NCI-H748 treated with DMSO at 0.1 percent for 48 hours (cell line): ENCODE data around the gene HDAC3.

Experiments used
- DNase-seq: peaks from one replicate; lab custom pipeline; 2025; lab: John Stamatoyannopoulos, UW

Gene HDAC3

DNA sequence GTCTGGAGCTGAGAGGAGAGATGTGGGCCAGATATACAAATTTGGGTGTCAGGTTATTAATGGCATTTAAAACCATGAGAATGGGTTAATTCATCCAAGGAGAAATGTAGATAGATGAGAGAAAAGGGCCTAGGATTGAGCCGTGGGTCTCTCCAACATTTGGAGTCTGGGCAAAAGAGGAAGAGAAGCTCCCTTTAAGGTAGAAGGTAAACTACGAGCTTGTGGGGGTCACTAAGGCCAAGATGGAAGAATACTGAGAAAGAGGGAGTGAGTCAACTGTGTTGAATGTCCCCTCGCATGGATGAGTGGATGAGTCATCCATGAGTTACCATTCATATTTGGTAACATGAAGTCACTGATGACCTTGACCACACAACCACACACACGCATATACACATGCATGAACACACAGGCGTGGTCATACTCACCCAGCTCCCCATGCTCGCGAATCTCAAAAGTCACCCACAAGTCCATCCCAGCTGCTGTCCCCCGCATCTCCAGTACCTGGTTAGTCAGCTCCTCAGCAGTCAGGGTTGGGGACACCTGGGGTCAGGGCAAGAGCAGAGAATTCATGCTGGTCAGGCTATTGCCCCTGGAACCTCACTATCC, 21.4 kb upstream of the HDAC3 start:
- DNase-seq: no peak

DNA sequence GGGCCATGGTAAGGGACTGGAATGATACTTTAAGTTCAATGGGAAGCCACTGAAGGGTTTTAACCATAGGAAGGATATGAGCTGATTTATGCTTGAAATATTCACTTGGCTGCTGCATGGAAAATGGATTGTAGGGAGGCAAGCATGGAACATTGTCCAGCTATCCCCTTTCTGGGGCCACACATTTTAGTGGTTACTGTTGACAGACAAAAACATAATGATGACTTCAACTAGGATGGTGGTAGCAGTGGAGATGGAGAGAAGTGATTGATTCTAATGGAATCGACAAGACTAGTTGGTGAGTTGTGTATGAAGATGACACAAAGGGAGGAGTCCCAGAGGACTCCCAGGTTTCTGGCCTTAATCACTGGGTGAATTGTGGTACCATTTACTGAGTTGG, 20.8 kb upstream of the HDAC3 start:
- no peak for DNase-seq

DNA sequence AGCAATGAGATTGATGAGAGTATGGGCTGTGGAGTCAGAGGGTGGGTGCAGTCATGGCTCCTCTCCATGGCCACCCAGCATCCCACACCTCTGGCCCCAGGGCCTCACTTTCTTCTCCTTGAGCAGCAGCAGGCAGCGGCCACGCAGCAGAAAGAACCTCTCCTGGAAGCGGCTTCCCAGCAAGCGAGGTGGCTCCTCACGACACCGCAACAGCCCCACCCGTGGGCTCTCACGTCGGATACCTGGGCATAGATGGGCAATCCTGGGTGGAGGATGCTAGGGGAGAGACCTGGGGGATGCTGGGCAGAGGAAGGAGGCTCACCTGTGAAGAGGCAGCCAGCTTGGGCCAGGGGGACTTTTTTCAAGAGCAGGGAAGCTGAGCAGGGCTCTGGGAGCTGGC, 19.7 kb upstream of the HDAC3 start:
- no peak for DNase-seq

DNA sequence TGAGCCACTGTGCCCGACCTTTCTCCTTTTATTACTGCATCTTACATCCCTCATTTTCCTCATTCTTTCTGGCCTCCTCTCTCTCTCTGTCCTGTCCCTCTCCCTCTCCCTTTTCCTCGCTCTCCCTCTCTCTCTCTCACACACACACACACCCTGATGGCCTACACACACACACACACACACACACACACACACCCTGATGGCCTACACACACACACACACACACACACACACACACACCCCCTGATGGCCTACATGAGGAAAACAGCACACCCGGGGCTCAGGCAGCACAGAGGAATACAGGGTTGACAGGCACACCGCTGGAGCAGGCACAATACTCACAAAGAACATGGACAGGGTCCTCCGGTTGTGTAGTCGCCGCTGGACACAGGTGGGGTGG, 18.4 kb upstream of the HDAC3 start:
- DNase-seq: no peak

DNA sequence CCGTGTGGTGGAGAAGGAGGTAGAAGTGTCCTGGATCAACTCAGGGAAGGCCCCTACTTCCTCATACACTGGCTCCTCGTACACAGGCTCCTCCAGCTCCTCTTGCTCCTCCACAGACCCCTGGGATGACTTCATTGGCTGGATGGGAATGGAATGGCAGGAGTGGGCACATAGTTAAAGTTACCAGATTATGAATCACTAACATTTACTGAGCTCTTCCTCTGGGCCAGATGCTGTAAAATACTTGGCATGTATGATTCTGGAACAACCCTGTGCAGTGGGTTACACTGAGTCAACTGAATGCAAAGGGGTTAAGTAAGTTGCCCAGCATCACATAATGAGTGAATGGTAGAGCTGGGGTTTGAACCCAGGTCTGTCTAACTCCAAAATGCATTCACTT, 17.6 kb upstream of the HDAC3 start:
- no peak for DNase-seq

DNA sequence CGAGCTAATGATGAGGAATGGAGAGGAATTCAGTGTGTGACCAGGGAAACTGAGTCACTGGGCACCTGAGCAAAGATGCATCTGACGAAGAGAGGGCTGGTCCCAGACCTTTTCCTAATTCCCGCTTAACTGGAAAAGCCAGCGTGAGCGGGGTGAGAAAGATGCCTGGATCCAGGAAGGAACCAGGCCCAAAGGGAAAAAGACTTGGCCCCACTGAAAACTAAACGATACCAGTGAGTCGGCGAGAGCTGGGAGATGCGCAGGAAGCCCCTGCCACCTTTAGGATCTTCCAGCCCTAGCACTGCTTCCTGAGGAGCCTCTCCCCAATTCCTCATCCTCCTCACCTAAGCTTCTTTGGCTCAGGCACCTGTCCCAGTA, 15.1 kb upstream of the HDAC3 start:
- DNase-seq: no peak

DNA sequence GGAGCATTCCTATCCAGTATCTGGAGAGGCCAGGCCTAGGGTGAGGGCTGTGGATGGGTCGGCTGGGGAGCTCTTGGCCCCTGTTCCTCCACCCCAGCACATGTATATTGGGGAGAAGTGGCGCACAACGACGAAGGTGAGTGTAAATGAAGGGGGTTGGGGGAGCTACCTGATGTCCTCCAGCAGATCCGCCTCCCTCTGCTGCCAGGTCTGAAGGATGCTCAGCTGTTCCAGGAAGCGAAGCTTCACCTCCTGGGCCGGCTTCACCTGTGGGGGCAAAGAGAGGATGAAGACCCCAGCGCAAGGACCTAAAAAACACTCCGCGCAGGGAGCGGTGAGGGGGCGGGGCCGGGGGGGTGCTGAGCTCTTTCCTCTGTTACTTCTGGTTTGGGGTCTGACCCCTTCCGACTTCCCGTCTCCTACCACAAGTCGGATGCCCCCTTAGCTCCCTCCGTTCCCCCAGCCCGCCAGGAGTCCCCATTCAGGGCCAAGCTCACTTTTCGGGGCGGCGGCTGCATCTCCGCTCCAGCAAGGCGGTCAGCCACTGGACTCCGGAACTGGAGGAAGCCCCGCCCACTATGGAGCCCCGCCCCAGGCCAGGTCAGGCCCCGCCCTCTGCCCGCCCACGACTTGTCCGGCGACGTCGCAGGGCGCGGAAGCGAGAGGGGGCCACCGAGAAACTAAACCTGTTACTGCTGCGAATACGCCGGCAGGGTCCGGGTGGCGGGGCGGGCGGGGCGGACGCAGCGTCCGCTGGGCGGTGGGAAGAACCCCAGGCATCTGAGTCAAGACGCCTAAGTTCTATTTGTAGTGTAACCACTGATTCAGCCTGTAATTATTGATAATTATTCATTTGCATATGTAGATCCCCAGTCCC, 14.4 kb upstream of the HDAC3 start, which contains the start of gene FCHSD1:
FCHSD1 (minus strand) TSS at position 568 of the 877 bp plus-strand sequence; CDS start at position 518, 50 bp downstream.
- peak; percentile 60 for DNase-seq

DNA sequence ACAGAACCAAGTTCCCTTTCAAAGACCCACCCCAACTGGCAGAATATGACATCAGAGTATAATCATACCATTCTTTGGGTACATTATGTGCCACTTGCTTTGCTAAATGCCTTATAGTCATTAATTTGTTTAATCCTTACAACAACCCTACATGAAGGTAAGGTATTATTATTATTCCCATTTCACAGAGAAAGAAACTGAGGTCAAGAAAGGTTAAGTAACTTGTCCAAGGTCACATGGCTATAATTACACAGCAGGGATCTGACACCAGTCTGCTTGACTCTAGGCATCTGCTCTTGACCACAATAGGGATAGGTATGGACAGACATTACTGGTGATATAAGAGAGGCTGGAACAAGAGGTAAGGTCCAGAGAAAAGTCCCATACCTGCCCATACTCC, 13.3 kb upstream of the HDAC3 start:
- no peak for DNase-seq

DNA sequence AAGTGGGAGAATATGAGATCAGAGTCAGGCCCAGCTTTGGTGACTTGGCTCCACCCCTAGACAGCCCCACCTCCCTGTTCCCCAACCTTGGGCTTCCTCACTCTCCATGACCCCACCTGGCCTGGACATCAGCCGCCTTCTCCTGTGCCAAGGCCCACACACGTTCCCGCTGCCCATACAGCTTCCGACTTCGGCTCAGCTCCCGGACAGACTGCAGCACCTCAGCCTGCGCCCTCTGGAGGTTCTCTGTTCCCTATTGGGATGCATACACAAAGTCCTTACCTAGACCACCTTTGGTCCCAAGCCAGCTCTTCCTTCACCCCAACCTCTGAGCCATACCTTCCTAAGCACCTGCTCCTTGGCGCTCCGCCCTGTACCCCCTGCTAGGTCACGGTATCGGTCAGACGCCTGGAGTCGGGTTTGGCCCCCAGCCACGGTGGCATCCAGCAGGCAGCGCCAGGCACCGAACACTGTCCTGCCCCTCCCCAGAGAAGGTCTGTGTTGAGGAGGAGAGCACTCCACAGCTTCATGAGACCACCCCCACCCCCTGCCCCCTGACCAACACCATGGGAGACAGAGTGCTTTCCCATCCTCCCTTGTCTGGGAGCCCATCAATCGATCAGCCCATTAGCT, 12.5 kb upstream of the HDAC3 start:
- DNase-seq: no peak

DNA sequence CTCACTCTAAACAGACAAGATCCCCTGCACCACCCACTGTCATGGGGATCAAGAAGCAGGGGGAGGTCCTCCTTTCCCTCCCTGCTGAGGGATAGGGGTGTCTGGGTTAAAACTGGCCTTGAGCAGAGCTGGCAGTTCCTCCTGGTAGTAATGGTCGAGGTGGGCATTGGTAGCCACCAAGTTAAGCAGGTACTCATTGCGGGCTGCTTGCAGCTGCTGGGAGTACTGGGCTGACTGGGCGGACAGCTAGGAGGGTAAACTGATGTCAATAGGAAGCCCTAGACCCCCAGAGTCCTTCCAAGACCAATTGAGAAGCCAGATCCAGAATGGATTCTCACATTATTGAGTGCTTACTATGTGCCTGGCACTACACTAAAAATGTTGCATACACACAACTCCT, 11.2 kb upstream of the HDAC3 start:
- DNase-seq: no peak

DNA sequence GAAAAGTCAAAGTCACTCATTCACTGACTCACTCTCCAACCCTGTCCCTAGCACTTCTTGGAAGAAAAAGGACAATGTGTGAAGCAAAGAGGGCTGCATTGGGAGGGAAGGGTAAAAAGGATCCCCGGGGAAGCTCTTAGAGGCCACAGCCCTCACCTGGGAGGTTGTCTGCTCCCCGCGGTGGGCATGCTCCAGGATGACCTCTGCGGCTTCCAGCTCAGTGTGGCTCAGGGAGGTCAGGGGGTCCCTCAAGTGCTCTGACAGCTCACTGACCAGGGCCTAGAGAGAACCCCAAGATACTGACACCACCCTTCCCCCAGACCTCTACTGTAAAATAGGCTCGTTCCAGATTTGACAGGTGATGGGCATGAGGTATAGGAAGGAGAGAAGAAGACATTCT, 10.6 kb upstream of the HDAC3 start:
- no peak for DNase-seq

DNA sequence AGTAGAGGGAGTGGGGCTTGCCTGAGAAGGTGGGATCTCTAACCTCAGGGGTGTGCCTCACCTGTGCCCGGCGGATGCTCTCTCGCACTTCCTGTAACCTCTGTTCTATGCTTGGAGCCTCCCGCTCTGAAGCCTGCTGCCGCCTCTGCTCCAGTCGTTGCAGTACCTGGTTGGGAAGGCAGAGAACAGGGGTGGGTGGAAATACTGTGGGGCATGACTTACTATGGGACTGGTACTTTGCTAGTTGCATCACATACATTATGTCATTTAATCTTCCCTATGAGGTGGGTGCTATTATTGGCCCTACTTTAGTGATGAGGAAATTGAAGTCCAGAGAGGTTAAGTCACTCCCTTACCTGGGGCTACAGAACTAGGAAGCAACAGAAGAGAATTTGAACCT, 9.4 kb upstream of the HDAC3 start:
- DNase-seq: no peak

DNA sequence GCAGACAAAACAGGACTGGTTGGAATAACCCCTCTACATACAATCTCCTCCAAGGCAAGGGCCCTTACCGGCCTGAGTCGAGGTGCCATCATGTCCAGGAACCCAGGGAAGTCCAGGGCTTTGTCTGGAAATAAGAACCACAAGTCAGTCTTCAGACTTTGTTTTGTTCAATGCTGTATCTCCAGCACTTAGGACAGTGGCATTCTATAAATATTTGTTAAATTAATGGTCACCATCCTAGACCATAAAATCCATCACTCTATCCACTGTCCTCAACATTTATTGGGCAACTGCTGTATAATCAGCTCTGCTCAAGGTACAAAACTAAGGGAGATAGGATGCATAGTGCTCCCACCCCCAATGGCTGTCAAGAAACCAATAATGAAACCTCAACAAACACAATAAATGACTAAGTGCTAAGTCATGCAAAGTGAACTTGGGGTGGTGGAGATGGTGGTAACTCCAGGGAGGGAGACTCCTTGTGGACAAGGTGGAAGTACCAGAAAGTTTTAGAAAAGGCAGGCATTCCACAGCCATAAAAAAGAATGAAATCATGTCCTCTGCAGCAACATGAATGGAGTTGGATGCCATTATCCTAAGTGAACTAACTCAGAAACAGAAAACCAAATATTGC, 5.1 kb upstream of the HDAC3 start:
- DNase-seq: no peak

DNA sequence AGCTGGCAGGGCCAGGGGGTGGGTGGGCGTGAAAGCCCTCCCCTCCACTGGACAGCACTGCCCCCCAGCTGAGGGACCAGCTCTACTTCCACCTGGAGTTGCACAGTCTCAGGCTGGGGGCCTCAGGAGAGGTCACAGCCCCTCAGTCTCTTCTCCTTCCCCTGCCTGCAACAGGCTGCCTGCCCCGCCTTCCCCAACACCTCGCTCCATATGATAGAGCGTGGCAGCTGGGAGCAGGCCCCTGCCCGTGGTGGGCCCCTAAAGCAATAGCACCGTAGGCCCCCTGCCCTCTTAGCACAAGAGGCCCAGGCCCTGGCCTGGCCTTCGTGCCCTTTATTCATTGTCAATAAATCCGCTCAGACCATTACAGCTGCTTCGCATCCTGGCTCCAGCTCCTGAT, 4.0 kb upstream of the HDAC3 start:
- DNase-seq: no peak

DNA sequence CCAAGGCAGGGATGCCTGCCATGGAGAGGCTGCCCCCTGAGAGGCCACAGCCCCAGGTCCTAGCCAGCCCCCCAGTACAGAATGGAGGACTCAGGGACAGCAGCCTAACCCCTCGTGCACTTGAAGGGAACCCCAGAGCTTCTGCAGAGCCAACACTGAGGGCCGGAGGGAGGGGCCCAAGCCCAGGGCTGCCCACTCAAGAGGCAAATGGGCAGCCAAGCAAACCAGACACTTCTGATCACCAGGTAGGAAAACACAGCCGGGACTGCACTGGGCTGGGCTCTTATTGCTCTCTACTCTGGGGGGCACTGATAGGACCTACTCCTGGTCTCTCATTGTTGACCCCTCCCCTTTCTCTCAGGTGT, 3.4 kb upstream of the HDAC3 start:
- no peak for DNase-seq

DNA sequence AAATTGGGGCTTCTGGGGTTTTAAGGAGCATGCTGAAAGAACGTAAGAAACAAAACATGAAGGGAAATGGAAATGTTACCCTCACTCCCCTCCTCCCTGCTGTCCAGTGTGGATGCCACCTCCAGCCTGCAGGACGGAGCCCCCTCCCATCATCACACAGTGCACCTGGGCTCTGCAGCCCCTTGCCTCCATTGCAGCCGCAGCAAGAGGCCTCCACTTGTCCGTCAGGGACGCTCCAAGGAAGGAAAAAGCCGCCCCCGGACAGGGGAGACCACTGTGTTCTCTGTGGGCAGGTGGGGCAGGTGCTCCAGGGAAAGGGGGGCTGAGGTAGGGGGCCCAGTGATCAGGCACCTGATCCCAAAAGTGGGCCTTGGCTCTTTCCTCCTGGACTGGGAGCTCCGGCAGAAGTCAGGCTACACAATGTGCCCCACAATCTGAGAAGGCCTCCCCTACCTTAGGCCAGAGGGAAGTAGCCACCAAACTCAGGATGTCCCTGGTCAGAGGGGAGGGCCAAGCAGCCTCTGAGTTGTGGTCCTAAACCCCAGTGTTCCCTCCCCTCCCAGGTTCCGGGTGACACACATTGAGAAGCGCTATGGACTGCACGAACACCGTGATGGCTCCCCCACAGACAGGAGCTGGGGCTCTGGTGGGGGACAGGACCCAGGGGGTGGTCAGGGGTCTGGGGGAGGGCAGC, 2.9 kb upstream of the HDAC3 start:
- no peak for DNase-seq

DNA sequence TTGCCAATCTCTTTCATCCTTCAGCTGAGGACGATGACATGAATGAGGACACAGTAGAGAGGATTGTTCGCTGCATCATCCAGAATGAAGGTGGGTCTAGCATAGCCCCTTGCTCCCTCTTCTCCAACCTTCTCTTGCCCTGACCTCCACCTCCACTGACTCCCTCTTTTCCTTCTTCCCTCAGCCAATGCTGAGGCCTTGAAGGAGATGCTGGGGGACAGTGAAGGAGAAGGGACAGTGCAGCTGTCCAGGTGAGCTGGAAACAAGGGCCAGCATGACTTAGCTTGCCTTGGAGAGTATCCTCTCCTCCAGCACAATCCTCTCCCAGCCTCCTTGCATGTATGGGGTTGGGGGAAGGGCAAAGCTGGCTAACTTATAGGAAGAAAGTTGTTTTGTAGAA, 2.1 kb upstream of the HDAC3 start:
- DNase-seq: no peak

DNA sequence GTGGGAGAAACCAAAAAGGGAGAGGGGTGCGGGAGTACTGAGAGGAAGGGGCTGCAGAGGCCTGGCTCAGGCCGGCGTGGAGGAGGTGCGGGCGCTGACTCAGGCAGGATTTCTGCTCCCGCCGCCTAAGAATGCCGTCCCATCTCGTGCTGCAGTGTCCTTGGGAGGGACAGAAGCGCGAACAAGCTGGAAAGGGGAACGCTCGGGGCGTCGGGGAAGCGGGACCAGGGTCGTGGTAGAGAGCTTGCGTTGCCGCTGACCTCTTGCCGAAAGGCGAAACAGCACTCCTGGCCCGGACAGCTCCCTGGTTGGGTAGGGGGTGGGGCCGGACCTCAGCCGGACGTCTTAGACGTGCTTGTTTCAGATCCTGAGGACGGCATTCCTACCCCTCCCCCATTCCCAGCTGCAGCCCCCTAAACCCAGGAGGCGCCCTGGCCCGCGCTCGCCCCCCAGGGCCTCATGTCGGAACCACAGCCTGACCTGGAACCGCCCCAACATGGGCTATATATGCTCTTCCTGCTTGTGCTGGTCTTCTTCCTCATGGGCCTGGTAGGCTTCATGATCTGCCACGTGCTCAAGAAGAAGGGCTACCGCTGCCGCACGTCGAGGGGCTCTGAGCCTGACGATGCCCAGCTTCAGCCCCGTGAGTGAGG, 1.2 kb upstream of the HDAC3 start:
- DNase-seq: no peak

DNA sequence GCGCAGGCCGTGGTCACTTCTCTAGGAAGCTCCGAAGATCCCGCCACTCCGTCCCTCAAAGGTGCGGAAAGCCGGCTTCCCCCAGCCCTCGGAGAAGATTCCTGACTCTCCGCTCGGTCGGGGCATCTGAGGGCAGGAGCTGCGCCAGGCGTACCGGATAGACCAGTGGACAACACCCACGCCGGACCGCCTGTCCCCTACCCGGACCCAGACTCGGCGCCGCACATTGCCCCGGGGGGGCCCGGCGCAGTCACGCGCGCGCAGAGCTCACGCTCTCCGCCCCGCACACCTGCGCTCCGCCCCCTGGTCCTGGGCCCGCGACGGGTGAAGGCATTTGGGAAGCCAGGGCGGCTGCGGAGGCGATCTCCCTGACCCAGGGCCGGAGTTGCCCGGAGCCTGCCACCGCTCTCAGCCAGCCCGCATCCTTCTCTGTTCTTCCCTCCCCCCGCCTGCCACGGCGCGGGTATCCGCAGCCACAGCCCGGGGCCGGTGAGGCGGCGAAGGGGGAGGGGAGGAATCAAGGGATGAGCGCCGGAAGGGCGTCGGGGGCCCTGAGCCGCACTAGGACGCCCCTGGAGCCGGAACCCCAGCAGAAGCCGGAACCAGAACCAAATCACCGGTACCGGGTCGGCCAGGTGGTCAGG, 596 bp upstream of the HDAC3 start:
- DNase-seq: no peak

DNA sequence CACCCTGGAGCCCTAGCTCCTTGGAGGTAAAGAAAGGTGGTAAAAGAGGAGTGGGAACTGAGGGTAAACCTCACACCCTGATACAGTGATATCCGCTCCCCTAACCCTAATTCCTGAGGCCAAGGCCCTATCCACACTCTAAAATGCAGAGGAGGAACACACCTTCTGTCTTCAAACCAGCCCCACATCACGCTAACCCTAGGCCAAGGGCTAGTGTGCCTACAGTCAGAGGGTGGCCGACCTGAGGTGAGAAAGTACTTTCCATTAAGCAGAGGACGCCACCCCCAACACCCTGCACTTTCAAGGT, 590 bp downstream of the HDAC3 start:
- DNase-seq: no peak

DNA sequence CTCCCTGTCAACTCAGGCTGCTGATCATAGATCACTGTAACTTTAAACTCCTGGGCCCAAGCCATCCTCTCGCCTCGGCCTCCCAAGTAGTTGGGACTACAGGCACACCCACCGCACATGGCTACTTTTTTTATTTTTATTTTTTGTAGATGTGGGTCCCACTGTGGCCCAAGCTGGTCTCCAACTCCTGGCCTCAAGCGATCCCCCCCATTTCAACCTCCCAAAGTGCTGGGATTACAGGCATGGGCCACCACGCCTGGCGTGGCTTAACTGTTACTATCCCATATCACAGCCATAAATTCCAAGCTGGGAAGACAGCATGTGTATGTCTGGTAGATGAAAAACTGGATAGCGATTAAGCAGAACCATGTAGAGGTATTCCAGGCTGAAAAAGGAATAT, 1.0 kb downstream of the HDAC3 start:
- DNase-seq: no peak
